GM23338 (cell line): Measurements from ENCODE around the gene CEP68. TPM values are rescaled to one million over a fixed set of nuclear protein-coding genes. Genes with fewer than 3 reads are reported as not detected.

Experiments
- ATAC-seq: fragments of 200-7000 bp; cut with Tn5 transposase; 3 replicates; pipeline ENCODE4 v1.9.1; 2020
- DNase-seq: peaks from one replicate; pipeline ENCODE4 v3.0.0-alpha.2; 2015; ENCODE audit warnings: low spot score
- H2AFZ ChIP-seq: fragments of 200-600 bp; sonication (generic); 2 replicates; pipeline ENCODE4 v1.8.0; 2016; ENCODE audit warnings: antibody characterized with exemption, mild to moderate bottlenecking, moderate library complexity
- H3F3A ChIP-seq: fragments of 200-600 bp; sonication (generic); replicated peaks from 2 replicates; pipeline ENCODE4 v1.8.0; 2017; ENCODE audit warnings: antibody characterized with exemption, mixed run types, low read depth
- H3K27ac ChIP-seq: fragments of 200-600 bp; sonication (generic); 2 replicates; pipeline ENCODE4 v1.6.1; 2016; ENCODE audit warnings: low read depth
- H3K27me3 ChIP-seq: fragments of 200-600 bp; sonication (generic); 2 replicates; pipeline ENCODE4 v1.8.0; 2016; ENCODE audit warnings: mild to moderate bottlenecking, mixed run types, moderate library complexity; ENCODE audit not compliant: insufficient read depth
- H3K36me3 ChIP-seq: fragments of 200-600 bp; sonication (generic); 2 replicates; pipeline ENCODE4 v1.8.0; 2016; ENCODE audit warnings: mild to moderate bottlenecking; ENCODE audit not compliant: insufficient read depth
- H3K4me1 ChIP-seq: fragments of 200-600 bp; sonication (generic); 2 replicates; pipeline ENCODE4 v1.8.0; 2016; ENCODE audit warnings: mild to moderate bottlenecking, moderate library complexity; ENCODE audit not compliant: insufficient read depth
- H3K4me2 ChIP-seq: fragments of 200-600 bp; sonication (generic); 2 replicates; pipeline ENCODE4 v1.7.1; 2017; ENCODE audit warnings: mixed run types
- H3K4me3 ChIP-seq: fragments of 200-600 bp; sonication (generic); 2 replicates; pipeline ENCODE4 v1.6.1; 2016; ENCODE audit warnings: mixed run types
- H3K79me2 ChIP-seq: fragments of 200-600 bp; sonication (generic); replicated peaks from 2 replicates; pipeline ENCODE4 v1.8.0; 2017; ENCODE audit warnings: mild to moderate bottlenecking; ENCODE audit not compliant: insufficient read depth
- H3K9me2 ChIP-seq: fragments of 200-600 bp; sonication (generic); 2 replicates; pipeline ENCODE4 v1.8.0; 2017; ENCODE audit not compliant: insufficient read depth
- H4K20me1 ChIP-seq: fragments of 200-600 bp; sonication (generic); replicated peaks from 2 replicates; pipeline ENCODE4 v1.8.0; 2017; ENCODE audit warnings: mild to moderate bottlenecking; ENCODE audit not compliant: insufficient read depth
- H3K27ac Mint-ChIP-seq: 2 replicates; pipeline ENCODE4 v1.8.0; 2020; ENCODE audit warnings: inconsistent platforms, mild to moderate bottlenecking, moderate library complexity, mixed read lengths
- H3K27me3 Mint-ChIP-seq: 3 replicates; pipeline ENCODE4 v1.8.0; 2022; ENCODE audit warnings: low read depth, mild to moderate bottlenecking, moderate library complexity, mixed read lengths, inconsistent platforms; ENCODE audit not compliant: insufficient read depth, poor library complexity
- H3K36me3 Mint-ChIP-seq: 3 replicates; pipeline ENCODE4 v1.8.0; 2021; ENCODE audit warnings: low read depth, mild to moderate bottlenecking, inconsistent platforms, moderate library complexity, mixed read lengths
- H3K4me1 Mint-ChIP-seq: 3 replicates; pipeline ENCODE4 v1.8.0; 2020; ENCODE audit warnings: mild to moderate bottlenecking, inconsistent platforms, mixed read lengths
- H3K4me3 Mint-ChIP-seq: 3 replicates; pipeline ENCODE4 v1.8.0; 2021; ENCODE audit warnings: moderate library complexity, mild to moderate bottlenecking, inconsistent platforms, mixed read lengths
- H3K9me3 Mint-ChIP-seq: 3 replicates; pipeline ENCODE4 v1.8.0; 2020; ENCODE audit warnings: moderate library complexity, mild to moderate bottlenecking, inconsistent platforms, mixed read lengths
- NANOG ChIP-seq: IDR thresholded peaks from 2 replicates; pipeline ENCODE4 v1.6.1; 2016; ENCODE audit warnings: antibody characterized with exemption, borderline replicate concordance
- POLR2AphosphoS5 ChIP-seq: IDR thresholded peaks from 2 replicates; pipeline ENCODE4 v1.6.1; 2016; ENCODE audit warnings: antibody characterized with exemption, low read depth
- ZNF114 ChIP-seq: fragments of 250-450 bp; sonication (Bioruptor Pico); IDR thresholded peaks from 2 replicates; pipeline ENCODE4 v1.5.0; 2020; ENCODE audit warnings: mild to moderate bottlenecking, moderate library complexity
- ZNF331 ChIP-seq: fragments of 250-450 bp; sonication (Bioruptor Pico); IDR thresholded peaks from 2 replicates; pipeline ENCODE4 v1.5.0; 2020; ENCODE audit warnings: low read depth, mild to moderate bottlenecking, moderate library complexity
- ZNF462 ChIP-seq: fragments of 250-450 bp; sonication (Bioruptor Pico); IDR thresholded peaks from 2 replicates; pipeline ENCODE4 v1.5.0; 2020; ENCODE audit warnings: mild to moderate bottlenecking, moderate library complexity
- polyA plus RNA-seq: library from polyadenylated mRNA; unstranded; fragments of >200 nt; fragmentation: Nextera tagmentation; extraction: Ambion mirVana; gene quantifications from 2 replicates; pipeline ENCODE4 v1.2.1, GENCODE V29; 2016
- total RNA-seq: library from RNA; depleted of rRNA; stranded (reverse); fragments of >200 nt; shearing (Covaris generic); gene quantifications from 2 replicates; pipeline ENCODE4 v1.2.3, GENCODE V29; 2014

CEP68 gene
- total and polyA plus RNA-seq, 2 experiments from 2014 or later: 13.0 to 24.4 TPM

GRCh38 chr2:65023742-65024141, 32.5 kb upstream of the CEP68 start (continued):
- TF ChIP-seq ZNF114 (no peak), ZNF462 (CRISPR knock-in tag) (no peak), ZNF331 (CRISPR knock-in tag) (no peak), POLR2AphosphoS5 (no peak)

DNA sequence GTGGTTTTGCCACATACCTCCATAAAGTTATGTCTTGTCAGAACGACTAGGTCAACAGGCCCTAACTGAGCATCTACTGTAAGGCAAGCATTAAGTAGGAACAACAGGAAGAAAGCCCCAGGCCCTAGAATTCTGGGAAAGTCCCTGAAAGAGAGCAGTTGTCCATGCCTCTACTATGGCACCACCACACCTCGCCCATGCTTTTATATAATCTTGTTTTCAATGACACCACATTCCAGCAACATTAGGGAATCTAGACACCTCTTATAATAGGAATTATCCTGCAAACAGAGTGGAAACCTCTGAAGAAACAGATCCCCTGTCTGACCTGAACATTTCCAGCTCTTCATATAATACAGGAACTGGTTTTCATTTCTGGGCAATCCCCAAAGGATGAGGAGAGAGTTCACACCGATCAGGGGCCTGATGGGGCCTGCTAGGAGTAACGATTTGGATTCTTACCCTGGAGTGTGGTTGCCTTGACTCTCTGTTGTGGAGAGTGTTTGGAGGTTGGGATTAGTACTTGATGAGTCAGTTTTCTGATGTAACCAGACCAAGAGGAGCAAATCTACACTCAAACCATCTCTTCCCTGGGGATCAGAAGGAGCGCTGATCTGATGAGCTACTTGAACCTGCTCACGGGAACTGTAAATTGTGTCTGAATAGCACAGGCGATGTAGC, 31.9 kb upstream of the CEP68 start:
- Histone ChIP-seq H3K4me1 (no peaks in the 10 kb centered on the region), H3F3A (no peaks in the 10 kb centered on the region), H3K36me3 (0 out of 2 replicates have a peak, but pooled peaks cover 2% of the 10 kb centered on the region), H3K4me3 (no peak overlapping the region), H3K9me2 (no peaks in the 10 kb centered on the region), H4K20me1 (peaks cover 4% of the 10 kb centered on the region; the same call in 1 of the 2 replicates), H3K4me2 (no peak overlapping the region), H2AFZ (no peak overlapping the region), H3K79me2 (no peaks in the 10 kb centered on the region), H3K27ac (no peak overlapping the region), H3K27me3 (no peaks in the 10 kb centered on the region)
- no peak for TF ChIP-seq NANOG
- no peak overlapping the region for H3K4me3 Mint-ChIP-seq
- no peaks in the 10 kb centered on the region; the same call in 1 of the 3 replicates for H3K36me3 Mint-ChIP-seq
- H3K27ac Mint-ChIP-seq: no peak overlapping the region
- no peaks in the 10 kb centered on the region for H3K27me3 Mint-ChIP-seq
- DNase-seq (no peak), ATAC-seq (no peak)
- no peaks in the 10 kb centered on the region for H3K9me3 Mint-ChIP-seq
- H3K4me1 Mint-ChIP-seq: no peaks in the 10 kb centered on the region
